ENCODE data around the gene RBM38.

- TF ChIP-seq CTCF (IDR thresholded peaks at IDR 0.05; ENCODE audit: low read depth, low read length): no peak
- TF ChIP-seq EZH2phosphoT487 (IDR thresholded peaks at IDR 0.05; ENCODE audit: low read depth): no peak
Measured at GRCh38 chr20:57416296-57417022, 25.3 kb downstream of the RBM38 start.
